NOMO-1 treated with DMSO at 0.1 percent for 48 hours (cell line): ENCODE data around the gene GALNT1.
"Not testable (repeated sequence)": the region's sequence is repeated elsewhere in the genome, so short reads cannot be mapped to it uniquely, and the experiment has no call there.

Experiments
- DNase-seq: peaks from one replicate; lab custom pipeline; 2025; ENCODE audit not compliant: unreplicated experiment; lab: John Stamatoyannopoulos, UW

Gene GALNT1

DNA sequence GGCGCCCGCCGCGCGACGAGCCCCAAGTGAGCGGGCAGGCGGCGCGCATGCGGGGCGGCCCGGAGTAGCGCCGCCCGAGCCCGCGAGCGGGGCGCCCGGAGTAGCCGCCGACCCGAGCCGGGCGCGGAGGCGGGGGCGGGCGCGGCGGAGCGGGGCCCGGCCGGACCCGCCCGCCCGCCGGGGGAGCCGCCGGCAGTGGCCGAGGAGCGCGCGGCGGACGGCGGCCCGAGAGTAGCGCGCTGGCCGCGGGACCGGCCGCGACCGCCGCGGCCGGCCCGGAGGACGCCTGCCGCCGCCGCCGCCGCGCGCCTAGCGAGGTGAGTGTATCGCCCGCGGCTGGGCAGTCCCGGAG, at the start of gene GALNT1:
Gene GALNT1 (plus strand): TSS at position 195 of the 352 bp plus-strand sequence. CDS start 72,923 bp downstream, outside the sequence.
- no peak for DNase-seq

DNA sequence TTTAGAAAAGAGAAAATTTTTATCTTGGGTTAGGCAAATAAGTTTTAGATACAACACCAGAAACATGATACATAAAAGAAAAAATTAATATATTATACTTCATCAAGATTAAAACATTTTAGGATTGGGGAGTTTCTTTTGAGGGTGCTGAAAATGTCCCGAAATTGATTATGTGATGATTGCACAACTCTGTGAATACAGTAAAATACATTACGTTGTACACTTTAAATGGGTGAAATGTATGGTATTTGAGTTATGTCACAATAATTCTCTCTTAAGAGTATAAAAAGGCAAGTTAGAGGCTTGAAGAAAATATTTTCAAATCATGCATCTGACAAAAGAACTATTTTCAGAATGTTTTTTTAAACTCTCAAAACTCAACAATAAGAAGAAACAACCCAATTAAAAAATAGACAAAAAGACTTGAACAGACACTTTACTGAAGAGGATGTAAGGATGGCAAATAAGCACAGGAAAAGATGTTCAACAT, 47.6 kb upstream of the GALNT1 start:
- DNase-seq, result no peak

DNA sequence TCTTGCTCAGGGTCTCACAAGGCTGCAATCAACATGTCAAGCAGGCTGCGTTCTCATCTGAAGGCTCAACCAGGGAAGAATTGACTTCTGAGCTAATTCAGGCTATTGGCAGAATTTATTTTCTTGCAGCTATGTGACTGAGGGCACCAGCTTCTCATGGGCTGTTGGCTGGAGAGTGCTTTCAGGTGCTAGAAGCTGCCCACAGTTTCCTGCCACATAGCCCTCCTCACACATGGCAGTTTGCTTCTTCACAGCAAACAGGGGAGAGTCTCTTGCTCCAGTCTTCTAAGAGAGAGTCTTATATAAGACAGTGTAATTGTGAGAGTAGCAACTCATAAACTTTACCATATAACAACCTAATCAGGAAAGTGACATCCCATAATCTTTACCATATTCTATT, 46.2 kb upstream of the GALNT1 start:
- DNase-seq, result no peak

DNA sequence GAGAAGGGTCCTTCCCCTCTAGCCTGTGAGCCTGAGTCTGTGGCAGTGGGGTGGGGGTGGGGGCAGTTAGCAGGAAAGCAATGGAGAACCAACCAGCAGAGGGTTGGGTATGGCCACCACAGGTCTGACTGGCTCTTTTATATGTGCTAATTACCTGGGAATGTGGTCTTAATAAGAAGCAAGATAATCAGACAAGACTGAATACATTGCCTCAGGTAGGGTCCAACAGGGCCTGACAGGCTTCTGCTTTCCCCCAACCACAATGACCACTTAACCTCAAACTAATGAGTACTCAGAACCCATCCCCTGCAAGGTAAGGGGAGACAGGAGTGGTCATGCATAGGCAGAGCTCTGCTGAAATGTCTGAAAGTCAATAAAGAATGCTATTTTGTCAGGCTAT, 39.2 kb upstream of the GALNT1 start:
- DNase-seq, result no peak

DNA sequence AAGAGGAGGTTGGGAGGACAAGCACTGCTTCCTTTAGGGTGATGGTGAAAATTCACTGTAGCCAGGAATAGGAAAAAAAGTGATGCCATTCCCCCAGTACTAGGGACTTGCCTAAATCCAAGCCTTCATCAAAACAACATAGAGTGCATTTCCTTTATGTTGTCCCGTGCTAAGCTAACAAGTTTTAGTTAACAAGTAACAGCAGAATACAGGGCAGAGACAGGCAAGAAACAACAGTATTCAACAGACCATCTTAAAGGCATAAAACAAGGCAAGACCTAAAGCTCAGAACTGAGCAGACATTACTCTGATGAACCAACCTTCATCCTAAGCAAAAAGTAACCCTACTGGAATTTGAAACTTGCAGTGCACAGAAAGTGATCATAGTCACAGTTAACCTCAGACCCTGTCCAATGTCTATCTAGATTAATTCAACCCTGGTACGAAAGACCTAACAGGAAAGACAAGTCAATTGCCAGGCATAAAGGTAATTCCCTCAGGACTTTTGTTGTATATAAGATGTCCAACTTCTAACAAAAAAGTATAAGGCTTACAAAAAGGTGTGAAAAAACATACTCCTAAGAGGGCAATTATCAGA, 34.4 kb upstream of the GALNT1 start:
- DNase-seq, result no peak

DNA sequence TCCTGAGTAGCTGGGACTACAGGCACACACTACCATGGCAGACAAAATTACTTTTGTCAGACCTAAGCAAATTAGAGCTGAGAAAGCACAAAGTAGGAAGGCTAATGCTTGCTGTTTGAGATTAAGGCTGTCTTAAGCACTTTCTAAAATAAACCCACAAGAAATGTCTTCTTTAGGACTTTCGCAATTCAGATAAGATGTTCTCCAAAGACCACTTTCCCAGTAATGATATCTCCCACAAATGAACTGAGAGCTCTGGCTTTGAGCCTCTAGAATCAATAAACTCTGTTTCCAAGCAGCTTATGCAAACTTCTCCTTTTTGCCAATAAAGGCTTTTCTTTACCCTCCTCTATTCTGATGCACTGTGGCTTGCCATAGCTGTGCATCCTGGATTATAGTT, 32.0 kb upstream of the GALNT1 start:
- DNase-seq, result no peak

DNA sequence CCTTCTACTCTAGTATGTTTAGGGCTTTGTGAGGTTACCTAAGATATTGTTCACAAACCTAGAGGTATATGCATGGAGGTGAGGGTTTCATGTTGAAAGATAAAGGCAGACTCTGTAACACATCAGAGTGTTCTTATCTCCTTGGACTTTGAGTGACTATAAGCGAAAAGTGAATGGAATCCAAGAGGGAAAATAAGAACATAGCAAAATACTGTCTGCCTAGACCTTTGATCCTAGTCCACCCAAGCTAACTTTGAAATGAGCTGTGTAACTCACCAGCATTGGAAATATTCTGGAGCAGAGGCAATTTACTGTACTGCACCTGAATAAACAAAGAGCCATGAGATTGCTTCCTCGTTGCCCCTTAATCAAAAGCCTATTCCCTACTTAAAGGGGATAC, 28.2 kb upstream of the GALNT1 start:
- DNase-seq, result no peak

DNA sequence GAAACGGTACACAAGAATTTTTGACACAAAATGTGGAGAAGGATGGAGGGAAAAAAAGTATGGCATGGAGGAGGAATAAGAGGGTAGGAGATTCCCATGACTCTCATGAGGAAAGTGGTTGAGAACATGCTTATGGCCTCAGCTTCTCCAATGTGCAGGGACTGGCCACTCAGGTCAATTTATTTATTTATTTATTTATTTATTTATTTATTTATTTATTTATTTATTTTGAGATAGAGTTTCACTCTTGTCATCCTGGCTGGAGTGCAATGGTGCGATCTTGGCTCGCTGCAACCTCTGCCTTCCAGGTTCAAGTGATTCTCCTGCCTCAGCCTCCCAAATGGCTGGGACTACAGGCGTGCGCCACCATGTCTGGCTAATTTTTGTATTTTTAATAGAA, 26.0 kb upstream of the GALNT1 start:
- DNase-seq, result not testable (repeated sequence)

DNA sequence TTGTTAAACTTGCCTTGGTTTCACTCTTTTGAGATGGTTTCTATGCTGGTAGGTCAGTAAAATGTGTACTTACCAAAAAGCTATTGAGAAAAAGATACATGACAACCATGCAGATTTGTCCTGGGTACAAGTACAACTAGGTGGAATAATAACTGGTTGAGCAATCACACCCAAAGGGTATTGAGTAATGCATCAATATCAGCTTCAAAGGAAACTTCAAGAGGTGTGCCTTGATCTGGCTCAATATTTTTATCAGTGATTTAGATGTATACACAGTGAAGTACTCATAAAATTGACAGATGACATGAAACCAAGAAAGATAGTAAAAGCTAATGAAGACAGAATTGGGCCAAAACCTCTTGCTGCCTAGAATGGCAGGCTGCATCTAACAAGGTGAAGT, 21.7 kb upstream of the GALNT1 start:
- DNase-seq, result no peak

DNA sequence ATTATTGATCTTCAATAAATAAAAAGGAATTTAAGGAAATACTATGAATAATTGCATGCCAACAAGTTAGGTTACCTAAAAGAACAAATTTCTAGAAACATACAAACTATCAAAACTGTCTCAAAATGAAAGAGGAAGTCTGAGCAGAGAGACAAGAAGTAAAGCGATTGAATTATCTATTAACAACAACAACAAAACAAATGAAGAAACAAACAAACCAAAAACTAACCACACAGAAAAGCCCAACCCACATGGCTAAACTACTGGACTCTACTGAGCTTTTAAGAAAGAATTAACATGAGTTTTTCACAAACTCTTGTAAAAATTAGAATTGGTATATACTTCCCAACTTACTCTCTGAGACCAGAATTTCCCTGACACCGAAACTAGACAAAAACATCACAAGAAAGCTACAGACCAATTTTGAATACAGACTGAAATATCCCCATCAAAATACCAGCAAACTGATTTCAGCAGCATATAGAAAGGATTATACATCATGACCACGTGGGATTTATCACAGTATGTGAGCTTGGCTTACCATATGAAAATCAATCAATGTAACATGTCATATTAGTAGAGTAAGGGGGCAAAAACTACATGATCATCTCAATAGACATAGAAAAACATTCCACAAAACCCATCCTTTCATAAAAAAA, 16.6 kb upstream of the GALNT1 start:
- DNase-seq, result peak; percentile 9

DNA sequence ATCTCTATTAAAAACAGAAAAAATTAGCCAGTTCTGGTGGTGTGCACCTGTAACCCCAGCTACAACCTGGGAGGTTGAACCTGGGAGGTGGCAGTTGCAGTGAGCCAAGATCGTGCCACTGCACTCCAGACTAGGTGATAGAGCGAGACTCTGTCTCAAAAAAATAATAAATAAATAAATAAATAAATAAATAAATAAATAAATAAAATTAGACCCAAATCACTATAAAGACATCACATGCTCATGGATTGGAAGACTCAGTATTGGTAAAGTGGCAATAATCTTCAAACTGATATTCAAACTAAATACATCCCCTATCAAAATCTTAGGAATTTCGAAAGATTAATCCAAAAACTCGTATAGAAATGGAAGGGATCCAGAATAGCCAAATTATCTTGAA, 15.5 kb upstream of the GALNT1 start:
- DNase-seq, result no peak

DNA sequence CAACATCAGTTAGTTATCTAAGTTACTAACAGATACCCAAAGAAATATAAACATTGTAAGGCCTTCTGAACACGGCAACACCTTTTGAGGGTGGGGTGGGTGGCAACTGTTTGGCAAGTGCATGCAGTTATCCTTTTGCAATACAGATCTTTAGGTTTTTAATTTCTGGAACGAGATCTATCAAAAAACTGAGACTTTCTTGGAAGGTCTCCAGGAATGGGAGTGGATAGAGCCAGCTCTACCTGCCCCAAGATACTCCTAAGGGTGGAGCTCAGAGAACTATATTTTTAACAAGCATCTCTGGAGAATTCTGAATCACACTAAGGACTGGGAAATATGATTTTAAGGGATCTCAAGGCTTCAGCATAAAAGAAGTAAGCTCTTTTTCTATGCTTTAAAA, 11.4 kb upstream of the GALNT1 start:
- DNase-seq, result no peak

DNA sequence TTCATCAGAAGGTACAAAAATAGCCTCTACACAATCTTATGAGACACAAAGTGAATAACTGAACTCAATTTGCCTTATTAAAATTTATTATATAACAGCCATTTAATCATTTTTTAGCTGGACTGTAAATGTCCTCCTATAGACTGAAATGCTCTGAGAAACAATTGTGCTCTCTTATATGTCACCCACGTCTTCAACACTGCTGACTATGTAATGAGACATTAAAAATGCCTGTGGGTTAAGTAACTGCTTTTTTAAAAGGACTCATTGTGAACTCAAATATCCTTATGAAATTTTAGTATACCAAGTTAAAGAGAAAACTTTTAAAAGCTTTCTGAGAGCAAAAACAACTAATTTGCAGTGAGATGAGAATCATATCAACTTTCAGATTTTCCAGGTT, 10.4 kb upstream of the GALNT1 start:
- DNase-seq, result no peak

DNA sequence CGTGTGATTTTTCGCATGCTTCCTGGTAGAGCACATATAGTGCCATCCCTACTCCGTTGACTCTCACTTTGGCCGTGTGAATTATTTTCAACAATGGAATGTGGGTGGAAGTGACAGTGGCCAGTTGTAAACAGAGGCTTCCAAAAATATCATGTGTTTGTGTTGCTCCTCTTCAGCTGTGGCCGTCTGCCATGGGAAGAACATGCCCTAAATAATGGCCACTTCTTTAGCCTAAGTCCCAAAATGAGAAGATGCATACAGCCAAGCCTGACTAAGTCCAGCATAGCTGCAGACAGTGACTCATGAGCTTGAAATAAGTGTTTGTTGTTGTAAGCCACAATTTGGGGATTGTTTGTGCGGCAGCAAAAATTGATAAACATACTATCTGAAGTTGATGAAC, 8.9 kb upstream of the GALNT1 start:
- no peak for DNase-seq

DNA sequence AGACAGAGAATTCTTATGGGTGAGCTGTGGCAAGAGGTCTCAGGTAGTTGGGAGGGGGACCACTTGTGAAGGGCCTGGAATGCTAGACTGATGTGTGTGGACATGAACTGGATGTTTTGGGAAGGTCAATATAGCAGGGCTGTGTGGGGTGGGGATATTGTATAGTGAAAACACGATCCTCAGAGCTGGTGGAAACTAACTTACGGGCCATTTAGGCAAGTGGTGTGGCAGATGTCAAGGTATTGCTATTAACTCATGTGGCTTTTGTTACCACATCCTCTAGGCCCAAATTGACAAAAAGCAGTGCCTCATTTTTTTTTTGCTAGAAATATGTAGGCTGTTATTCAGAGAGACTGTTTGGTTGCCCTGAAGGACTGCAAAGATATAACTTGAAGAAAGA, 8.0 kb upstream of the GALNT1 start:
- no peak for DNase-seq

DNA sequence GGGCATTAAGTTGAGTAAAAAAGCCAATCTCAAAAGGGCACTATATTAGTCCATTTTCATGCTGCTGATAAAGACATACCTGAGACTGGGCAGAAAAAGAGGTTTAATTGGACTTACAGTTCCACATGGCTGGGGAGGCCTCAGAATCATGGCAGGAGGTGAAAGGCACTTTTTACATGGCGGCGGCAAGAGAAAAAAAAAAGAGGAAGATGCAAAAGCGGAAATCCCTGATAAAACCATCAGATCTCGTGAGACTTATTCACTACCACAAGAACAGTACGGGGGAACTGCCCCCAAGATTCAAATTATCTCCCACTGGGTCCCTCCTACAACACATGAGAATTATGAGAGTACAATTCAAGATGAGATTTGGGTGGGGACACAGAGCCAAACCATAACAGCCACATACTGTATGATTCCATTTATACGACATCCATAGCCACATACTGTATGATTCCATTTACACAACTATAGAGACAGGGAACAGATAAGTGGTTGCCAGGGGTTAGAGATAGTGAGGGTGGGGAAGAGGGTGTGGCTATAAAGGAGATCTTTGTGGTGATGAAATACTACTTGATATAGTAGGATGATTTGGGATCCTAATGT, 5.2 kb upstream of the GALNT1 start:
- not testable (repeated sequence) for DNase-seq

DNA sequence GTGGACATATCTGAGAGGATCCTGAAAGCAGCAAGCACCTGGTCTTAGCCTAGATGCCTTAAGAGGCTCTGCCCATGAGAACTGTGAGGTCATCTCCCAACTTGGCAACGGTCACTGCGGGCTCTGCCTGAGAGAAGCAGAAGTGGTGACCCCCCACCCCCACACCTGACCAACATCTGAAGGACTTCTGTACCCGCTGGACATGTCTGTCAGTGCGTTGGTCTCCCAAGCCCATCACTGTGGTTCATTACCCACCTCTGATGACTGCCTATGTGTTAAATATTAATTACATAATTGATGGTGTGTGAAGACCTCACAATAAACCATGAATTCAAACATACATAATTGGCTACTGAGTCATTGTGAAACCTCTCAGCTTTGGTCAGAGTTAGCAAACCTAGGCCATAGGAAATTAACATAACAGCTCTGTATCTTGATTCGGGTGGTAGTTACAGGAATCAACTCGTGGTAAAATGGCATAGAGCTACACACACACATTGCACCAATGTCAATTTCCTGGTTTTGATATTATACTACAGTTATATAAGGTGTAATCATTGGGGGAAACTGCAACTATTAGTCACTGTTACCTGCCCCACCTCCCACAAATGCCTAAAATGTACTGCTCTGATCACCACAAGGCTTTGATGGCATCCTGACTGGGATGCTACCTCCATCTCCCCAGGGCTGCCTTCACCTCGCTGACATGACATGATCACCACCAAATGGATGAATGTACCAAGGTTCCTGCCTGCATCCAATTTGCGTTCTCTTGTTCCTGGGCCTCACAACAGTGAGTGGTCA, 4.3 kb upstream of the GALNT1 start:
- no peak for DNase-seq

DNA sequence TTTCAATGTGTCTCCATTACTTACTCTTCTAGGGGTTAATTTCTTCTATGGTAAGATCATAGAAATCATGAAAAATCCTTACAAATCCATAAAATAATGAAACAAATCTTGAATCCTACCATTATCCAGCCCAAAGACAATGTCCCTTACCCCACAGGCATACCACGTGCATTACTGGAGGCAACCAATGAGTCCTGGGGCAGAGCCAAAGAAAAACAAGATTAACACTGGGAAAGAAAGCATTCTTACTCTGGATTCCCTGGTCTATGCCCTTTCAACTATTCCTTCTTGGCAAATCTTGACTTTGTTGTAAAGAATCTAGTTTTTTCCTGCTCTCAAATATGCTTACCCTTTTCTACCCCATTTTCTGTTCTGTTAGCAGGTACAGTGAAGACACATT, 3.1 kb upstream of the GALNT1 start:
- DNase-seq, result no peak

DNA sequence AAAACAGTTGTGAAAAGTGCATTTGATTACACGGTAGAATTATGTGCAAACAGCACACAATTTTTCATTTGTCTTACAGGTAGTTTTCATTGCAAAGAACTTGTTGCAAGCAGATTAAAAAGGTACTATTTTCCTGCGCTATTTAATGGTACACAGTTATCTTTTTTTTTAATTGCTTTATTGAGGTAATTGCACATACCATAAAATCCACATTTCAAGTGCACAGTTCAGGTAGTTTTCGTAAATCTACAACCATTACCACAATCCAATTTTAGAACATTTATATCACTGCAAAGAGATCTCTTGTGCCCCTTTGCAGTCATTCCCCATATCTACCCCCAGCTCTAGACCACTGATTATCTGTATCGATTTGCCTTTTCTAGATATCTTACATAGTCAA, 2.6 kb upstream of the GALNT1 start:
- no peak for DNase-seq

DNA sequence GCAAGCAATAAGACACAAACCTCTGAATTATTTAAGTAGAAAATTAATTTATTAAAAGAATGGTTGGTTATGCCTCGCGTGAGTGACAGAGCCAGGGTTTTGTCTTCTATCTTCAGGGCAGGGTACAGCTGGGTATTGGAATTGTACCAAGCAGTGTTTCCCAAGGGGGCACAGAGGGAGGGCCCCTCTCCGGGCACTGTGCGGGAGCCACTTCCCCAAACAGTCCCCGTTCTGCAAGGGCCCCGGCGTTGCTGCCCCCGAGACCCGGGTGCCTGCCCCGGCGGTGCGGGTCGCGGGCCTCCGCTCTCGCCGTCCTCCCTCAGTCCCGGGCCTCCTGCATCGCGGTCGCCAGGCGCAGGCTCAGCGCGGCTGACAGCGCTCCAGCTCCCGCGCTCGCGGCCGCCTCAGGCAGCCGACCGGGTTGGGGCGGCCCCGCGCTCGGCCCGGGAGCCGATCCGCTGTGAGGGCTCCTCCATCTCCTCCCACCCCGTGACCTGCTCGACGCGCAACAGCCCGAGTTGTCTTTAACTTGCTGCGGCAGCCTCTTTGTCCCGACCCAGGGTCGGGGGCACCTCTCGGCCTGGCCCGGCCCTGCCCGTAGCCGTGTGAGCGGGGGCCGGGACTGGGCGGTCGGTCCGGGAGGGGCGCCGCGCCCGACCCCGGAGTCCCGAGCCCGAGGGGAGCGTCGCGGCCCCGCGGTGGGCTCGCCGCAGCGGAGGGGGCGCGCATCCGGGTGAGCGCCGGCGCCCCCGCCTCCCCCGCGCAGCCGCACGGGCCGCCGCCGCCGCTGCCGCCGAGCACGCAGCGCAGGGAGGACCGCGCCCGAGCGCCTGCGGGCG, 620 bp upstream of the GALNT1 start:
- peak; percentile 40 for DNase-seq
